ENCODE measurements around the gene TCOF1.

TCOF1 gene

GRCh38 chr5:150394131-150394530 lies 36.6 kb downstream of the TCOF1 start:
- no peak for DNase-seq

- no peak for DNase-seq
Measured at GRCh38 chr5:150394912-150395687, 37.6 kb downstream of the TCOF1 start.

GRCh38 chr5:150395688-150395975 lies 38.1 kb downstream of the TCOF1 start:
- DNase-seq, result no peak

- DNase-seq, result no peak
Measured at GRCh38 chr5:150396267-150396666, 38.8 kb downstream of the TCOF1 start.

- DNase-seq, result no peak
Measured at GRCh38 chr5:150397146-150397781, 39.8 kb downstream of the TCOF1 start.

- no peak for DNase-seq
Measured at GRCh38 chr5:150397782-150398721, 40.6 kb downstream of the TCOF1 start.

- no peak for DNase-seq
Measured at GRCh38 chr5:150398722-150399523, 41.4 kb downstream of the TCOF1 start.

GRCh38 chr5:150399524-150400211 lies 42.2 kb downstream of the TCOF1 start:
- no peak for DNase-seq

- DNase-seq, result no peak
Measured at GRCh38 chr5:150400316-150401075, 43.0 kb downstream of the TCOF1 start.

- no peak for DNase-seq
Measured at GRCh38 chr5:150401076-150401375, 43.5 kb downstream of the TCOF1 start.

- DNase-seq, result no peak
Measured at GRCh38 chr5:150401376-150402228, 44.1 kb downstream of the TCOF1 start.

GRCh38 chr5:150402229-150402773 lies 44.8 kb downstream of the TCOF1 start:
- DNase-seq, result no peak

- DNase-seq, result no peak
Measured at GRCh38 chr5:150402901-150403342, 45.4 kb downstream of the TCOF1 start.

- DNase-seq, result no peak
Measured at GRCh38 chr5:150404121-150404520, 46.6 kb downstream of the TCOF1 start.

GRCh38 chr5:150404535-150404934 lies 47.0 kb downstream of the TCOF1 start:
- no peak for DNase-seq

- no peak for DNase-seq
Measured at GRCh38 chr5:150404941-150405816, 47.7 kb downstream of the TCOF1 start.

GRCh38 chr5:150406103-150406722 lies 48.7 kb downstream of the TCOF1 start:
- no peak for DNase-seq

- no peak for DNase-seq
Measured at GRCh38 chr5:150406723-150407095, 49.2 kb downstream of the TCOF1 start.

Data from activated CD4-positive, alpha-beta T cell treated with anti-CD3 and anti-CD28 coated beads, Interleukin-2, amount 50 U/mL, for 48 hours (primary cell).